HG03521 (cell line): ENCODE results near the gene TMBIM6.

ENCODE experiments used
- ATAC-seq: cut with Tn5 transposase; IDR thresholded peaks from one replicate; pipeline ENCODE4 v1.9.1; 2021; ENCODE audit warnings: mild to moderate bottlenecking, moderate library complexity; ENCODE audit not compliant: unreplicated experiment

Gene TMBIM6

DNA sequence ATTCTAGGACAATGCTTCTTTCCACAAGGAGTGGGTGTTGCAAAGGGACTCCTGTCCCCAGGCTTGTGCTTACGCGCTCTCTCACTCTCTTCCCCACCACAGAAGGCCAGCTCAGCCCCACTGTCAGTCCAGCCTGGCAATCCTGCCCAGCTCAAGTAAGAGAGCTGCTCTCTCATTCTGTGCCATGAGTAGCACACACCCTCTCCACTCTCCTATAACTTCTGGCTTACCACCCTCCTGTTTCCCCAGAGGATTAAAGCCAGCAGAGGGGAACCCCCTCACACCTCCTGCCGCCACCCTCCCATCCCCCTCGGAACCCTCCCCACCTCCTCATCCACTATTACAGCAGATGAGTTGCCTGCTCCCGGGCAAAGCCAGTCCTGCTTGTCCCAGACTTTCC is 69.8 kb downstream of the TMBIM6 start:
- ATAC-seq, result no peak

DNA sequence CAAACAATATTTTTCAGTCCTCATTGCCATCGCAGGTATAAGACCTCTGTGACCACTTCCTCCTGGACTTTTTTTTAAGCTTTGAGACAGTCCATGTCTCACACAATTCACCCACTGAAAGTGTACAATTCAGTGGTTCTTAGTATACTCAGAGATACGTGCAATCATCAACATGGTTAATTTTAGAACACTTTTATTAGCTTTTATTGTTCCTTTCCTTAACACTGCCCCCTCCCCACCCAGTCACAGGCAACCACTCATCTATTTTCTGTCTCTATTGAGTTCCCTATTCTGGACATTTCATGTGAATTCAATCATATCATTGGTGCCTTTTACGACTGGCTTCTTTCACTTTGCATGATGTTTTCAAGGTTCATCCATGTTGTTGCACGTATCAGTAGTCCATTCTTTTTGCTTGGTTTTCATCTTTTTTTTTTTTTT is 70.6 kb downstream of the TMBIM6 start:
- ATAC-seq, result no peak

DNA sequence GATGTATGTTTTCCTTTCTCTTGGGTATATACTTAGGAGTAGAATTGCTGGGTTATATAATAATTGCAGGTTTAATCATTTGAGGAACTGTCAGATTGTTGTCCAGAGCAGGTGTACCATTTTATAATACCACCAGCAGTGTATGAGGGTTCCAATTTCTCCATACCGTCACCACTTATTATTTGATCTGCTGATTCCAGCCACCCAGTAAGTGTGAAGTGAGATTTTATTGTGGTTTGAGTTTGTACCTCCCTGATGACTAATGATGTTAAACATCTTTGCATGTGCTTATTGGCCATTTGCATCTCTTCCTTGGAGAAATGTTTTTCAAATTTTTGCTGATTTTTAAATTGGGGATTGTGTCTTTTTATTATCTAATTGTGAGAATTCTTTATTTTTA is 71.8 kb downstream of the TMBIM6 start:
- ATAC-seq, result no peak
